ENCODE results near the gene FAS. TPM values are rescaled to one million over a fixed set of nuclear protein-coding genes. Genes with fewer than 3 reads are reported as not detected.

FAS gene
- total RNA-seq, 4 donors from 2014 or later, result 17.8 to 60.2 (median 42.6) TPM

- peaks cover 22% of the 10 kb centered on the region for H3K4me1 ChIP-seq
- TF ChIP-seq POLR2A (IDR thresholded peaks at IDR 0.05) (no peak), CTCF (IDR thresholded peaks at IDR 0.05) (no peak), POLR2AphosphoS5 (IDR thresholded peaks at IDR 0.05) (no peak), EP300 (IDR thresholded peaks at IDR 0.05) (no peak)
- H3K36me3 ChIP-seq, result no peaks in the 10 kb centered on the region
- H3K9me3 ChIP-seq, result no peaks in the 10 kb centered on the region
- H3K27me3 ChIP-seq, result no peaks in the 10 kb centered on the region
- no peak overlapping the region for H3K27ac ChIP-seq
- WGBS, result 76% methylated on average over 6 of the region's 6 CpGs
- no peak for DNase-seq (ENCODE audit: low spot score in 2 of 2)
- peak overlapping the region; percentile 3 for H3K4me3 ChIP-seq
Observed at GRCh38 chr10:88946965-88947590, 43.5 kb upstream of the FAS start.

GRCh38 chr10:88949051-88949450 lies 41.5 kb upstream of the FAS start:
- Histone ChIP-seq H3K4me3 (peak overlapping the region; percentile 6), H3K36me3 (no peaks in the 10 kb centered on the region), H3K27me3 (no peaks in the 10 kb centered on the region), H3K9me3 (no peaks in the 10 kb centered on the region), H3K4me1 (peaks cover 28% of the 10 kb centered on the region), H3K27ac (no peak overlapping the region)
- no peak for DNase-seq (ENCODE audit: low spot score in 2 of 2)
- TF ChIP-seq CTCF (IDR thresholded peaks at IDR 0.05) (no peak), POLR2A (IDR thresholded peaks at IDR 0.05) (no peak), POLR2AphosphoS5 (IDR thresholded peaks at IDR 0.05) (no peak), EP300 (IDR thresholded peaks at IDR 0.05) (no peak)
- WGBS, result 86% methylated on average over 2 of the region's 2 CpGs

- Histone ChIP-seq H3K4me3 (peak overlapping the region; percentile 6), H3K9me3 (no peaks in the 10 kb centered on the region), H3K36me3 (no peaks in the 10 kb centered on the region), H3K4me1 (peaks cover 28% of the 10 kb centered on the region), H3K27me3 (no peaks in the 10 kb centered on the region), H3K27ac (peak overlapping the region; percentile 21)
- no peak for DNase-seq (ENCODE audit: low spot score in 2 of 2)
- TF ChIP-seq POLR2A (IDR thresholded peaks at IDR 0.05) (no peak), EP300 (IDR thresholded peaks at IDR 0.05) (no peak), CTCF (IDR thresholded peaks at IDR 0.05) (no peak), POLR2AphosphoS5 (IDR thresholded peaks at IDR 0.05) (no peak)
- 58% methylated on average over 3 of the region's 3 CpGs for WGBS
Observed at GRCh38 chr10:88949912-88950837, 40.4 kb upstream of the FAS start.

- peak within 1 kb of the TSS; percentile 11 for H3K4me3 ChIP-seq
- H3K27me3 ChIP-seq, result no peaks in the 10 kb centered on the region
- WGBS, result 54% methylated on average over 8 of the region's 8 CpGs
- H3K27ac ChIP-seq, result peak within 1 kb of the TSS; percentile 44
- TF ChIP-seq POLR2AphosphoS5 (IDR thresholded peaks at IDR 0.05) (no peak), POLR2A (IDR thresholded peaks at IDR 0.05) (no peak), EP300 (IDR thresholded peaks at IDR 0.05) (no peak)
- H3K36me3 ChIP-seq, result no peaks in the 10 kb centered on the region
- no peaks in the 10 kb centered on the region for H3K9me3 ChIP-seq
- no peak for DNase-seq (ENCODE audit: low spot score in 2 of 2)
- H3K4me1 ChIP-seq, result peaks cover 28% of the 10 kb centered on the region
Observed at GRCh38 chr10:88952647-88953111, 37.9 kb upstream of the FAS start, which contains the start of gene ACTA2. TSS of gene ACTA2 (minus strand) at chr10:88952773. CDS start at chr10:88948930, 3,843 bp downstream.

DNA sequence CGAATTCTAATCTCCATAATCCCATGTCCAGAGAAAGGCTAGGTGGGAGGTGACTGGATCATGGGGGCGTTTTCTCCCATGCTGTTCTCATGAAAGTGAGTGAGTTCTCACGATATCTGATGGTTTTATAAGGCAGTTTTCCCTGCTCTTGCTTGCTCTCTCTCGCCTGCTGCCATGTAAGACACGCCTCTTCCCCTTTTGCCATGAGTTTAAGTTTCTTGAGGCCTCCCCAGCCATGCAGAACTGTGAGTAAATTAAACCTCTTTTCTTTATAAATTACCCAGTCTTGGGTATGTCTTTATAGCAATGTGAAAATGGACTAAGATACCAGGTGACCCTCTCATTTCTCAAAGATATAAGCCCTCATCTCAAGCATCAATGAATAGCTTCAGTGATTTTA lies 36.9 kb upstream of the FAS start:
- Histone ChIP-seq H3K27ac (peak overlapping the region; percentile 28), H3K4me1 (peaks cover 28% of the 10 kb centered on the region), H3K4me3 (no peak overlapping the region)

More for the DNA sequence above, 36.9 kb upstream of the FAS start:
- no peaks in the 10 kb centered on the region for H3K9me3 ChIP-seq
- TF ChIP-seq POLR2A (IDR thresholded peaks at IDR 0.05) (no peak), CTCF (IDR thresholded peaks at IDR 0.05) (no peak), POLR2AphosphoS5 (IDR thresholded peaks at IDR 0.05) (no peak), EP300 (IDR thresholded peaks at IDR 0.05) (no peak)
- no peaks in the 10 kb centered on the region for H3K36me3 ChIP-seq
- WGBS, result 91% methylated on average over 5 of the region's 5 CpGs
- no peak for DNase-seq (ENCODE audit: low spot score in 2 of 2)
- H3K27me3 ChIP-seq, result no peaks in the 10 kb centered on the region

Data from suprapubic skin (tissue), 4 donors.